Endometrial microvascular endothelial cells (primary cell): ENCODE measurements around the gene KCNIP4. TPM values are rescaled to one million over a fixed set of nuclear protein-coding genes. Genes with fewer than 3 reads are reported as not detected.

ENCODE experiments used
- in situ Hi-C: cut with HindIII; loops from 2 replicates; pipeline ENCODE4 v1.10.0; 2017; ENCODE audit warnings: low sequenced_read_pairs, low pct_unique_long_range_greater_than_20kb; ENCODE audit errors: inconsistent ontology term
- total RNA-seq: library from RNA; depleted of rRNA; stranded (reverse); fragments of >200 nt; gene quantifications from one replicate; pipeline ENCODE4 v1.2.3, GENCODE V29; 2015; ENCODE audit errors: inconsistent ontology term

The KCNIP4 gene
- total RNA-seq, 1 donor from 2014 or later = not detected

- in situ Hi-C loops = no loop called here
Observed at GRCh38 chr4:21733894-21734630, 214.5 kb downstream of the KCNIP4 start.

- in situ Hi-C loops = no loop called here
Observed at GRCh38 chr4:21728304-21728703, 220.3 kb downstream of the KCNIP4 start.

GRCh38 chr4:21726255-21726815 is 222.2 kb downstream of the KCNIP4 start:
- in situ Hi-C loops = no loop called here

- in situ Hi-C loops = no loop called here
Observed at GRCh38 chr4:21722157-21722839, 226.3 kb downstream of the KCNIP4 start.

DNA sequence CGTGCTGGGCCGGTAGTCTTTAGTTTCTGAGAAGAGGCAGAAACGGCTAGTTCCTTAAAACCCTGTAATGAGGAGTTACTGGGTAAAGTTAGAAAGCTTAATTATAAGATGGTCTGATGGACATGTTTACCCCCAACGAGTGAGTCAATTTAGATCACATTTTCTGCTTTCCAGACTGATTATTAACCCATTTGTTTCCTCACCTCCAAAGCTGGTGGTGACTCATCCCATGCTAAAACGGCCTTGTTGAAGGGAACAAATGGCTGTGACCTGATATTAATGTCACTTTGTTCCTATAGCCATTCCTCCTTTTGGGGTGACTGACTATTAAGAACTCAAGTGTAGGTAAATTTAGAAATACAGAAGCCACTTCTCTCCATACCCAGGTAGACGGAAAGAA is 232.0 kb downstream of the KCNIP4 start:
- in situ Hi-C loops = no loop called here

- in situ Hi-C loops = no loop called here
Observed at GRCh38 chr4:21710179-21710835, 238.3 kb downstream of the KCNIP4 start.

DNA sequence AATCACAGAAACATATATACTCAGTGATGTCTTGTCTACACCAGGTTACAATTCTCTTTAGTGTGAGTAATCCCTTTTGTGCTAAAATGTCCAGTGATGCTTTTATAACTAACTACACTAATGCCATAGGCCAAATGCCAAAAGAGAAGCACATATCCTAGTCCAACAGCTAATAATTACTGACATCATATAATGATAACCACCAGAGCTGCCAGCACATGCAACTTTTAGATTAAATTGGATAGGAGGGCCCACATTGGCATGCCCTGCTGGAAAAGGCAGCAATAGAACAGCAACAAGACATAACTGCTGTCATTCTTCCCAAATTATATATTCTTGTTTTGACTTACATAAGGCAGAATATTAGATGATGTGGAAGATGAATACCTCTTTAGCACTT is 238.8 kb downstream of the KCNIP4 start:
- in situ Hi-C loops = no loop called here

GRCh38 chr4:21709031-21709430 is 239.5 kb downstream of the KCNIP4 start:
- in situ Hi-C loops = no loop called here

GRCh38 chr4:21699446-21699845 is 249.1 kb downstream of the KCNIP4 start:
- in situ Hi-C loops = no loop called here

DNA sequence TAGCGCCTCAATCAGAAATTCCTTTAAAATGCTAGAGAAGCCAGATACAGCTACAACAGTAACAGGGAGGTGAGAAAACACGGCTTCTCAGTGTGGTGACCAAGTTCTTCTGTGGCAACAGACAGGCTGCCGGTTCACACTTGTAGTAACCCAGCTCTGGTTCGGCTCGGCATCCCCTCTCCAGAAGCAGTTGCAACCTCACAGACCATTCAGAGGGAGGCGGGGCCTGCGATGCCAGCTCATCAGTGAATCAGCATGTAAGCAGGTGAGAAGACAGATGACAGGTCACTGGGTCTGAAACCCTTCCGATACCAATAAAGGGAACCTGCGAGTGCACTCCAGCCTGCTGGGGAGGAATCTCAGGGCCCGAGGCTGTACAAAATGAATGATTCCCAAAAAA is 251.0 kb downstream of the KCNIP4 start:
- in situ Hi-C loops = no loop called here

DNA sequence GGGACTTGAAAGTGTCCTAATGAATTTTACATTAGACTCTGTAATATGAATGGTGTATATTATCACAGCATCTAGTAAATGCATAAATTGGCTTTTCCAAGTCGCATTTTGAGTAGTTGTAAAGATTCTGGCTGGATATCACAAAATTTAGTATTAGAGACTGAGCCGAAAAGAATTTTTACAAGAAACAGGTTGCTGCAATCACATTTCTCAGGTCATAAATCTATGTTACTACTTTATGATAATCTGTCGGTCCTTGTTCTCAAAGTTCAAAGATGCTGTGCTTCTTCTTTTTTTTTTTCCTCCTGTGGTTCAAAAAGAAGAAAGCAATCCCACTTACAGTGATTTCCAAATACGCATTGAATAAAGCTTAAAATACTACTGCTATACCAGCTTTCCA is 253.4 kb downstream of the KCNIP4 start:
- in situ Hi-C loops = no loop called here

GRCh38 chr4:21692241-21692640 is 256.3 kb downstream of the KCNIP4 start:
- in situ Hi-C loops = no loop called here

GRCh38 chr4:21688596-21689265 is 259.8 kb downstream of the KCNIP4 start:
- in situ Hi-C loops = no loop called here

- in situ Hi-C loops = no loop called here
Observed at GRCh38 chr4:21685911-21686310, 262.7 kb downstream of the KCNIP4 start.

DNA sequence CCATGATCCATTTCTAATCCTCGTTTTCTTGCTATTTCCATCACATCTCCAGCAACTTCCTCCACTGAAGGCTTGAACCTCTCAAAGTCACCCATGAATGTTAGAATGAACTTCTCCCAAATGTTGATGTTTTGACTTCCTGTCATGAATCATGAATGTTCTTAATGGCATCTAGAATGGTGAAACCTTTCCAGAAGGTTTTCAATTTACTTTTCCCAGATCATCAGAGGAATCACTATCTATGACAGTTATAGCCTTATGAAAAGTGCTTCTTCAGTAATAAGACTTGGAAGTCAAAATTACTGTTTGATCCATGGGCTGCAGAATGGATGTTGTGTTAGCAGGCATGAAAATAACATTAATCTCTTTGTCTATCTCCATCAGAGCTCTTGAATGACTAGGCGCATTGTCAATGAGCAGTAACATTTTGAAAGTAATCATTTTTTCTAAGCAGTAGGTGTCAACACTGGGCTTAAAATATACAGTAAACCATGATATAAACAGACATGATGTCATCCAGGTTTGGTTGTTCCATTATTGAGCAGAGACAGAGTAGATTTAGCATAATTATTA is 268.2 kb downstream of the KCNIP4 start:
- in situ Hi-C loops = no loop called here

DNA sequence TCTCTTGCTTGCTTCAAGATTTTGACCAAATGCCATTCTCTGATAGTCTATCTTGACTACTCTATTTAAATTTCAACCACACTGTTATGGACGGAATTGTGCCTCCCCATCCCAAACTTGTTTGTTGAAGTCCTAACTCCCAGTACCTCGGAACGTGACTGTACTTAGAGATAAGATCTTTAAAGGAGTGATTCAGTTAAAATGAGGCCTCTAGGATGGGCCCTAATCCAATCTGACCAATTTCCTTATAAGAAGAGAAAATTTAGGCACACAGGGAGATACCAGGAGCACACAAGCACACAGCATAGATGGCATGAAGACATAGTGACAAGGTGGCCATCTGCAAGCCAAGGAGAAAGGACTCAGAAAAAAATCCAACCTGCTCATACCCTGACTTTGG is 269.9 kb downstream of the KCNIP4 start:
- in situ Hi-C loops = no loop called here

DNA sequence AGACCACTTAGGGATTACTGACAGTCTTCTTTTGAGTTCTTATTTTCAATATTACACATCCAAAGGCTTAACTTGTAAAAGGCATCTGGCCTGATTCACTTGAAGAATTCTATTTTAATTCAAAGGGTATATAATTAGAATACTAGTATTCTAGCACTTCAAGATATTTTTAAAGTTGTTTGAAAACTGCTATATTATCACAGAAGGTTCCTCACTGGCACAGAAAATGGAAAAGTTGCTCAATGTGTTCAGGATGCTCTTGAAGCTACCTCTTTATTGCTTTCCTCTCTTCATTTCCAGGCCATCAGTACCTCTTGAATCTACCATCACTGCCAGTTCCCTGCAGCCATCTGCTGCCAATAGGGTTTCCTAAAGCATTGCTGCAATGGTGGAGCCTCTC is 271.4 kb downstream of the KCNIP4 start:
- in situ Hi-C loops = no loop called here

DNA sequence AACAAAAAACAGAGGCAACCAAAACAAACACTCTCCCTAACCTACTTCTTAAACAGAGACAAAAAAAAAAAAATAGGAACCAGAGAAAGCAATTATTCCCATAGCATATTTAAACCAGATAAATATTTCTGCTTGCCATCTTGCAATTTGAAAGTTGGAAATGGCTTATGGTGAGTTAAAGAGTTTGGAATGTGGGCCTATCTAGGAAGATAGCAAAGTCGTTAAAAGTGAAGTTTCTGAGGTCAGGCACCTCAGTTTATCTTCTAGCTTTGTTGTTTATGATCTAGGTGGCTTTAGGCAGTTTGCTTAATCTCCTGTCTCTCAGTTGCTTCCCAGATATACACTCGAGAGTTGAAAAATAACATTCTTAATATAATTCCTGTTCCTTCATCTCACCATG is 284.2 kb downstream of the KCNIP4 start:
- in situ Hi-C loops = no loop called here

DNA sequence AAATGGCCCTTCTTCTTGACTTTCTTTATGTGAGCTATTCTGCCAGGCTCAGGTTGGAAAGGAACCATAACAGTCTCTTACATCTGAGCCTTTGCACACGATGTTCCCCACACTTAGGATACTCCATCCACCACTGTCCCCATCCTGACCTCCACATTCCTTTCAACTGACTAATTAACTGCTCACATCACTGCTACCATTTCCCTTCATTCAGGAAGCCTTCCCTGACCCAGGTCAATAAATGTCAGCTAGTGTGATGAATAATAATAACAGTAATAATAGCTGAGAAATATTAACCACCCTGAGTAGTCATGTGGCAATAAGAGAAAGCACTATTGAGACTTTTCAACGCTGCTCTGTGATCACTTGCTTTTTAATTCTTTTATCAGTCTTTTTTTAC is 291.7 kb downstream of the KCNIP4 start:
- in situ Hi-C loops = no loop called here
